ENCODE results near the gene MOCS3.

The MOCS3 gene

GRCh38 chr20:50980851-50981713 is 22.5 kb downstream of the MOCS3 start:
- intact Hi-C loops (cut with DNase I; ENCODE audit: low total_unique reads) = loop anchor here (10.0 kb wide), 1 partner anchor 614 kb away; no protein-coding TSS in a partner anchor
- Histone ChIP-seq H3K27me3 (peaks cover 0 to 43% of the 10 kb centered on the region in 2 donors), H3K4me1 (no peaks in the 10 kb centered on the region), H3K36me3 (no peaks in the 10 kb centered on the region), H3K27ac (no peak overlapping the region), H3K4me3 (no peak overlapping the region), H3K9me3 (no peaks in the 10 kb centered on the region)
- peak; percentile 64 to 74 for TF ChIP-seq CTCF (IDR thresholded peaks at IDR 0.05)
- no peak for DNase-seq

GRCh38 chr20:50981714-50982048 is 23.1 kb downstream of the MOCS3 start:
- Histone ChIP-seq H3K9me3 (no peaks in the 10 kb centered on the region), H3K27me3 (peaks cover 0 to 47% of the 10 kb centered on the region in 2 donors), H3K36me3 (no peaks in the 10 kb centered on the region), H3K27ac (no peak overlapping the region), H3K4me3 (no peak overlapping the region), H3K4me1 (no peaks in the 10 kb centered on the region)
- DNase-seq = no peak
- intact Hi-C loops (cut with DNase I; ENCODE audit: low total_unique reads) = loop anchor here (10.0 kb wide), 1 partner anchor 613 kb away; no protein-coding TSS in a partner anchor
- no peak for TF ChIP-seq CTCF (IDR thresholded peaks at IDR 0.05)

DNA sequence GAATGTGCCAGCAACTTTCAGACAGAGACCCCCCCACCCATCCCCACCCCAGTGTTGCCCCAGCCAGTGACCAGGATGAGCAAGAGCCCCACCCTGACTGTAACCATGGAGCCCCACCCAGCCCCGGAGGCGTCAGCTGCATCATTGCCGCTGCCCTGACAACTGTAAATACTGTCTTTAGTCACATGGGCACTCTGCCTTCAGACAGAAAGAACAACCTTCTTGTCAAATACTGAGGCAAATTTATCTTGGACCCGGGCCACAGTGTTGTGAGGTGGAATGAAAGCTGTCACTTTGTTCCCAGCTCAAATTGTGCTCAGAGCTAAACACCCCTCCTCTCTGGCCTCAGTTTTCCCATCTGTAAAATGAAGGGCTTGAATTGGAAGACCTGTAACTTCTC is 23.7 kb downstream of the MOCS3 start:
- Histone ChIP-seq H3K27me3 (peaks cover 0 to 46% of the 10 kb centered on the region in 2 donors), H3K4me3 (no peak overlapping the region), H3K9me3 (no peaks in the 10 kb centered on the region), H3K36me3 (no peaks in the 10 kb centered on the region), H3K4me1 (no peaks in the 10 kb centered on the region), H3K27ac (no peak overlapping the region)
- intact Hi-C loops (cut with DNase I; ENCODE audit: low total_unique reads) = loop anchor here (10.0 kb wide), 1 partner anchor 612 kb away; no protein-coding TSS in a partner anchor
- no peak for DNase-seq
- TF ChIP-seq CTCF (IDR thresholded peaks at IDR 0.05) = no peak

DNA sequence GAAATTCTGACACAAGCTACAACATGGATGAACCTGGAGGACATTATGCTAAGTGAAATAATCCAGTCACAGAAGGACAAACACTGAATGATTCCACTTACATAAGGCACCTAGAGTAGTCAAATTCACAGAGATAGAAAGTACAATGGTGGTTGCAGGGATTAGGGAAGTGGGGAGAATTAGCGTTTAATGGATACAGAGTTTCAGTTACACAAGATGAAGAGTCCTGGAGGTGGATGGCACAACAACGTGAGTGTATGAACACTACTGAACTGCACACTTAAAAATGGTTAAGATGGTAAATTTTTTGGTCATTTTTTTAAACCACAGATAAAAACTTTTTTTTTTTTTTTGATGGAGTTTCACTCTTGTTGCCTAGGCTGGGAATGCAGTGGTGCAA is 24.7 kb downstream of the MOCS3 start:
- Histone ChIP-seq H3K27me3 (peaks cover 0 to 42% of the 10 kb centered on the region in 2 donors), H3K36me3 (no peaks in the 10 kb centered on the region), H3K27ac (no peak overlapping the region), H3K4me3 (no peak overlapping the region), H3K9me3 (no peaks in the 10 kb centered on the region), H3K4me1 (no peaks in the 10 kb centered on the region)
- no peak for TF ChIP-seq CTCF (IDR thresholded peaks at IDR 0.05)
- intact Hi-C loops (cut with DNase I; ENCODE audit: low total_unique reads) = loop anchor here (10.0 kb wide), 1 partner anchor 611 kb away; no protein-coding TSS in a partner anchor
- no peak for DNase-seq

GRCh38 chr20:50987493-50988210 is 29.0 kb downstream of the MOCS3 start:
- Histone ChIP-seq H3K27me3 (peaks cover 0 to 42% of the 10 kb centered on the region in 2 donors), H3K4me1 (no peaks in the 10 kb centered on the region), H3K9me3 (no peaks in the 10 kb centered on the region), H3K36me3 (no peaks in the 10 kb centered on the region), H3K4me3 (no peak overlapping the region), H3K27ac (no peak overlapping the region)
- intact Hi-C loops (cut with DNase I; ENCODE audit: low total_unique reads) = loop anchor here (5.0 to 10.0 kb wide), 2 partner anchors 320 to 607 kb away; no protein-coding TSS in a partner anchor
- peak; percentile 87 to 94 for TF ChIP-seq CTCF (IDR thresholded peaks at IDR 0.05)
- peak in 1 of 2 donors; percentile 70 for DNase-seq
